GM23248 (cell line): Measurements from ENCODE around the gene LYAR. TPM values are rescaled to one million over a fixed set of nuclear protein-coding genes. Genes with fewer than 3 reads are reported as not detected.

Source experiments
- DNase-seq: peaks from one replicate; pipeline ENCODE4 v3.0.0-alpha.2; 2015
- H2AFZ ChIP-seq: fragments of 200-600 bp; sonication (generic); 2 replicates; pipeline ENCODE4 v1.6.1; 2016; ENCODE audit warnings: antibody characterized with exemption
- H3F3A ChIP-seq: fragments of 200-600 bp; sonication (generic); 2 replicates; pipeline ENCODE4 v1.6.1; 2016; ENCODE audit warnings: mild to moderate bottlenecking, antibody characterized with exemption, mixed run types; ENCODE audit not compliant: insufficient read depth
- H3K27ac ChIP-seq: fragments of 200-600 bp; sonication (generic); 2 replicates; pipeline ENCODE4 v1.5.1; 2016; ENCODE audit warnings: mild to moderate bottlenecking
- H3K27me3 ChIP-seq: fragments of 200-600 bp; sonication (generic); replicated peaks from 2 replicates; pipeline ENCODE4 v1.6.1; 2016; ENCODE audit warnings: mild to moderate bottlenecking; ENCODE audit not compliant: insufficient read depth
- H3K36me3 ChIP-seq: fragments of 200-600 bp; sonication (generic); 2 replicates; pipeline ENCODE4 v1.6.1; 2016; ENCODE audit warnings: low read depth, mild to moderate bottlenecking
- H3K4me1 ChIP-seq: fragments of 200-600 bp; sonication (generic); 2 replicates; pipeline ENCODE4 v1.6.1; 2016; ENCODE audit warnings: mild to moderate bottlenecking; ENCODE audit not compliant: insufficient read depth
- H3K4me2 ChIP-seq: fragments of 200-600 bp; sonication (generic); one replicate; pipeline ENCODE4 v1.6.1; 2016; ENCODE audit warnings: mild to moderate bottlenecking; ENCODE audit not compliant: unreplicated experiment
- H3K4me3 ChIP-seq: fragments of 200-600 bp; sonication (generic); 2 replicates; pipeline ENCODE4 v1.5.1; 2016; ENCODE audit warnings: mild to moderate bottlenecking
- H3K79me2 ChIP-seq: fragments of 200-600 bp; sonication (generic); 2 replicates; pipeline ENCODE4 v1.6.1; 2016; ENCODE audit warnings: mild to moderate bottlenecking; ENCODE audit not compliant: insufficient read depth
- H3K9ac ChIP-seq: fragments of 200-600 bp; sonication (generic); 2 replicates; pipeline ENCODE4 v1.6.1; 2016; ENCODE audit warnings: mild to moderate bottlenecking
- H3K9me2 ChIP-seq: fragments of 200-600 bp; sonication (generic); 2 replicates; pipeline ENCODE4 v1.6.1; 2016; ENCODE audit warnings: mixed run types, mild to moderate bottlenecking, moderate library complexity; ENCODE audit not compliant: insufficient read depth
- H3K9me3 ChIP-seq: fragments of 200-600 bp; sonication (generic); one replicate; pipeline ENCODE4 v1.6.1; 2017; ENCODE audit warnings: low read depth
- H4K20me1 ChIP-seq: fragments of 200-600 bp; sonication (generic); 2 replicates; pipeline ENCODE4 v1.6.0; 2016; ENCODE audit not compliant: insufficient read depth
- EZH2 ChIP-seq: fragments of 200-600 bp; sonication (generic); IDR thresholded peaks from 2 replicates; pipeline ENCODE4 v1.6.1; 2018; ENCODE audit warnings: antibody characterized with exemption, mild to moderate bottlenecking; ENCODE audit not compliant: insufficient read depth, poor library complexity, severe bottlenecking
- EZH2phosphoT487 ChIP-seq: fragments of 200-600 bp; sonication (generic); IDR thresholded peaks from 2 replicates; pipeline ENCODE4 v1.6.1; 2018; ENCODE audit warnings: antibody characterized with exemption, moderate library complexity, mild to moderate bottlenecking, low read depth; ENCODE audit not compliant: insufficient read depth
- WGBS, 2 experiments: methylation state at CpG; one replicate each; pipeline ENCODE4 v1.1.6; 2015 to 2017; ENCODE audit warnings: low lambda C conversion rate in 2 of 2, low coverage in 1 of 2; ENCODE audit errors: missing lambda C conversion rate in 2 of 2; 5-methylcytosine and 5-hydroxymethylcytosine counted together
- in situ Hi-C: fragments of 300-500 bp; cut with MboI; formaldehyde crosslinking; loops from 2 replicates; pipeline ENCODE4 v1.15.0; 2020
- polyA plus RNA-seq: library from polyadenylated mRNA; unstranded; fragments of >200 nt; fragmentation: Nextera tagmentation; extraction: Ambion mirVana; gene quantifications from 2 replicates; pipeline ENCODE4 v1.2.1, GENCODE V29; 2016
- total RNA-seq: library from RNA; depleted of rRNA; stranded (reverse); fragments of >200 nt; shearing (Covaris generic); gene quantifications from 2 replicates; pipeline ENCODE4 v1.2.3, GENCODE V29; 2014

The LYAR gene
- total and polyA plus RNA-seq, 2 experiments from 2014 or later, result 11.9 to 16.9 TPM

- Histone ChIP-seq H2AFZ (no peak overlapping the region), H3K4me1 (no peaks in the 10 kb centered on the region; the same call in 1 of the 2 replicates), H3K4me2 (no peak overlapping the region), H3K27me3 (no peaks in the 10 kb centered on the region), H3K27ac (no peak overlapping the region), H3K9ac (no peak overlapping the region), H3K79me2 (no peaks in the 10 kb centered on the region), H3K9me3 (no peaks in the 10 kb centered on the region), H3F3A (peaks cover 17% of the 10 kb centered on the region), H3K4me3 (no peak overlapping the region), H4K20me1 (no peaks in the 10 kb centered on the region), H3K36me3 (no peaks in the 10 kb centered on the region), H3K9me2 (no peaks in the 10 kb centered on the region)
- no peak for TF ChIP-seq EZH2
- no peak for TF ChIP-seq EZH2phosphoT487
- in situ Hi-C loops, result no loop called here
- 81 to 83% methylated on average over 10 of the region's 10 CpGs for WGBS, 2 experiments
- DNase-seq, result no peak
Observed at GRCh38 chr4:4329496-4329895, 39.5 kb upstream of the LYAR start.

- H3K27ac ChIP-seq, result no peak overlapping the region
- no peaks in the 10 kb centered on the region for H3K79me2 ChIP-seq
- H3K9ac ChIP-seq, result no peak overlapping the region
- H4K20me1 ChIP-seq, result no peaks in the 10 kb centered on the region
- no peaks in the 10 kb centered on the region for H3K27me3 ChIP-seq
- WGBS, 2 experiments, result 75 to 87% methylated on average over 4 of the region's 4 CpGs
- no peak overlapping the region for H3K4me3 ChIP-seq
- in situ Hi-C loops, result no loop called here
- no peak for TF ChIP-seq EZH2
- no peaks in the 10 kb centered on the region for H3K36me3 ChIP-seq
- H2AFZ ChIP-seq, result no peak overlapping the region
- no peaks in the 10 kb centered on the region for H3K9me2 ChIP-seq
- DNase-seq, result no peak
- no peaks in the 10 kb centered on the region for H3K9me3 ChIP-seq
- no peaks in the 10 kb centered on the region; the same call in 1 of the 2 replicates for H3K4me1 ChIP-seq
- peaks cover 17% of the 10 kb centered on the region for H3F3A ChIP-seq
- H3K4me2 ChIP-seq, result no peak overlapping the region
Observed at GRCh38 chr4:4328840-4329239, 38.9 kb upstream of the LYAR start.

- Histone ChIP-seq H3F3A (peaks cover 11% of the 10 kb centered on the region), H3K4me1 (no peaks in the 10 kb centered on the region; the same call in 1 of the 2 replicates), H4K20me1 (no peaks in the 10 kb centered on the region), H3K9ac (no peak overlapping the region), H3K79me2 (no peaks in the 10 kb centered on the region), H3K4me3 (no peak overlapping the region), H3K27me3 (no peaks in the 10 kb centered on the region), H3K4me2 (no peak overlapping the region), H3K36me3 (no peaks in the 10 kb centered on the region), H3K27ac (no peak overlapping the region), H3K9me2 (no peaks in the 10 kb centered on the region), H3K9me3 (no peaks in the 10 kb centered on the region), H2AFZ (no peak overlapping the region)
- in situ Hi-C loops, result no loop called here
- DNase-seq, result no peak
- TF ChIP-seq EZH2phosphoT487, result no peak
- TF ChIP-seq EZH2, result no peak
- 77 to 82% methylated on average over 1 of the region's 1 CpG for WGBS, 2 experiments
Observed at GRCh38 chr4:4328206-4328605, 38.3 kb upstream of the LYAR start.

GRCh38 chr4:4327652-4328121 is 37.7 kb upstream of the LYAR start:
- Histone ChIP-seq H3K79me2 (no peaks in the 10 kb centered on the region), H3K27ac (no peak overlapping the region), H3K9me2 (no peaks in the 10 kb centered on the region), H3K4me3 (no peak overlapping the region), H2AFZ (no peak overlapping the region), H3K4me2 (no peak overlapping the region), H3K4me1 (no peaks in the 10 kb centered on the region), H3K9me3 (no peaks in the 10 kb centered on the region), H3F3A (peaks cover 6% of the 10 kb centered on the region), H3K36me3 (no peaks in the 10 kb centered on the region), H3K9ac (no peak overlapping the region), H4K20me1 (no peaks in the 10 kb centered on the region), H3K27me3 (no peaks in the 10 kb centered on the region)
- no peak for TF ChIP-seq EZH2
- TF ChIP-seq EZH2phosphoT487, result no peak
- WGBS, 2 experiments, result 39 to 47% methylated on average over 22 of the region's 22 CpGs
- in situ Hi-C loops, result no loop called here
- DNase-seq, result peak; percentile 30

GRCh38 chr4:4326166-4326565 is 36.2 kb upstream of the LYAR start:
- TF ChIP-seq EZH2, result no peak
- TF ChIP-seq EZH2phosphoT487, result no peak

More at GRCh38 chr4:4326166-4326565, 36.2 kb upstream of the LYAR start:
- WGBS, 2 experiments, result 88 to 91% methylated on average over 4 of the region's 4 CpGs
- Histone ChIP-seq H3K4me1 (no peaks in the 10 kb centered on the region), H3K4me2 (no peak overlapping the region), H3K36me3 (no peaks in the 10 kb centered on the region), H3K9me3 (no peaks in the 10 kb centered on the region), H3K79me2 (no peaks in the 10 kb centered on the region), H3K27ac (no peak overlapping the region), H3K9ac (no peak overlapping the region), H2AFZ (no peak overlapping the region), H3K4me3 (no peak overlapping the region), H4K20me1 (no peaks in the 10 kb centered on the region), H3F3A (no peaks in the 10 kb centered on the region), H3K27me3 (no peaks in the 10 kb centered on the region), H3K9me2 (no peaks in the 10 kb centered on the region)
- in situ Hi-C loops, result no loop called here
- no peak for DNase-seq
